ENCODE results near the gene PPP1R12B.
"Not testable (repeated sequence)": the region's sequence is repeated elsewhere in the genome, so short reads cannot be mapped to it uniquely, and the experiment has no call there.

- TF ChIP-seq CTCF, POLR2A (IDR thresholded peaks at IDR 0.05): not testable (repeated sequence)
Measured at GRCh38 chr1:202432338-202432737, 83.8 kb downstream of the PPP1R12B start.

Measured in body of pancreas (tissue), 4 donors.